HG02840 (cell line): ENCODE measurements around the gene OVCH2.
A peak's percentile ranks its signal among the peaks of the same experiment; 100 is the strongest.
"Not testable (repeated sequence)": the region's sequence is repeated elsewhere in the genome, so short reads cannot be mapped to it uniquely, and the experiment has no call there.

Experiments
- ATAC-seq: cut with Tn5 transposase; IDR thresholded peaks from one replicate; pipeline ENCODE4 v1.9.1; 2021; ENCODE audit warnings: mild to moderate bottlenecking, moderate library complexity, moderate number of reproducible peaks; ENCODE audit not compliant: unreplicated experiment, low FRiP score

The OVCH2 gene

GRCh38 chr11:7672276-7672959 lies 33.9 kb downstream of the OVCH2 start:
- ATAC-seq = peak; percentile 1

GRCh38 chr11:7671347-7672215 lies 34.7 kb downstream of the OVCH2 start:
- peak; percentile 60 for ATAC-seq

- ATAC-seq = no peak
Measured at GRCh38 chr11:7670641-7671040, 35.6 kb downstream of the OVCH2 start.

GRCh38 chr11:7668911-7669310 lies 37.4 kb downstream of the OVCH2 start:
- no peak for ATAC-seq

GRCh38 chr11:7668464-7668863 lies 37.8 kb downstream of the OVCH2 start:
- no peak for ATAC-seq

DNA sequence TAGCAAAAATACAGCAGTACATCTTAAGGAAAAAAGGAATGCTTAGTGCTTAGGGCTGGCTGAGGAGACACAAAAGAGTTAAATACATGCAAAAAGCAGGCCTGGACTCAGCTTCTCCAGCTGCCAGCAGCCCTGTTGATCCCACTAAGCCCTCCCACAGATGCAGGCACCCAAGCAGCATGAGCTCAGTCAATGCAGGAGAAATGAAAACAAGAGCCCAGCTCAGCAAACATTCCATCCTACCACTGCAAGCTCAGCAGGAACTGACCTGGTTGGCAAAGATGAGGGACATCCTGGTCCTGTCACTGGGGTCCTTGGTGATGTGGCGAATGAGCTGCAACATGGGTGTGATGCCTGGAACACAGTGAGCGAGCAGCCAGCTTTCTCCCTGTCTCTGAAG lies 38.8 kb downstream of the OVCH2 start:
- ATAC-seq = no peak

GRCh38 chr11:7666292-7666866 lies 39.9 kb downstream of the OVCH2 start:
- ATAC-seq = no peak

DNA sequence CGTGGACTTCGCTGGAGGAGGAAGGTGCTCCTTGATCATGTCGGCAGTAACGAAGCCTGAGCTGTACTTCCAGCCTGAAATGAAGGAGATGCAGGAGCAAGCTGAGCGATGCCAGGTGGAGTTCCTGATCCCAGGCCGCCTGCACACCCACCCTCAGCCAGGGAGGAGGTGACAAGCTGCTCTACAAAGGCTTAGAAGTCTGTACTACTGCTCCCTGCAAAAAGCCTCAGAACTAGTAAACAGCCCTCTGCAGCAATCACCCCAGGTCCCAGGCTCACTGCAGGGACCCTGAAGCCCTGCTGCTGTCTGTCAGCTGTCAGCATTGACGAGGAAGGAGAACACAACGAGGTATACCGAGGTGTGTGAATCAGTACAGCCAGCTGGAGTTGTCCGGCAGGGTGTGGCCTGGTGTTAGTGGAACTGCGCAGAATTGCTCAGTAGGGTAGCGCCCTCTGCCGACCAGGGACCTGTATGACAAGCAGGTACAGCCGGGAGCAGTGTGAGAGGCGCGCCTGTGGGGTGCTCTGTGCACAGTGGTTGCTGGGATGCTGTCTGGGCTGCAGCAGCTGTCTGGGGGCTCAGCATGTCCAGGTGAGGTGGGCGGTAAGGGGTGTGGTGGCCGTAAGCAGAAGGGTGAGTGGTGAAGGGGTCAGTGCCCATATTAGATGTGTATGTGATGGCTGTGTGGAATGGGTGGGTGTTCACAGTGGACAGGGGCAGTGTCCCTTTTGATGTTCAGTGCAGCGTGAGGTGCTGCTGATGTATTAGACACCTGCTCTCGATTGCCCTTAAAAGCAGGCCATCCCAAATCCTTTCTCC lies 40.6 kb downstream of the OVCH2 start:
- ATAC-seq = peak; percentile 98

- ATAC-seq = no peak
Measured at GRCh38 chr11:7664867-7665266, 41.4 kb downstream of the OVCH2 start.

- not testable (repeated sequence) for ATAC-seq
Measured at GRCh38 chr11:7663531-7663930, 42.7 kb downstream of the OVCH2 start.

DNA sequence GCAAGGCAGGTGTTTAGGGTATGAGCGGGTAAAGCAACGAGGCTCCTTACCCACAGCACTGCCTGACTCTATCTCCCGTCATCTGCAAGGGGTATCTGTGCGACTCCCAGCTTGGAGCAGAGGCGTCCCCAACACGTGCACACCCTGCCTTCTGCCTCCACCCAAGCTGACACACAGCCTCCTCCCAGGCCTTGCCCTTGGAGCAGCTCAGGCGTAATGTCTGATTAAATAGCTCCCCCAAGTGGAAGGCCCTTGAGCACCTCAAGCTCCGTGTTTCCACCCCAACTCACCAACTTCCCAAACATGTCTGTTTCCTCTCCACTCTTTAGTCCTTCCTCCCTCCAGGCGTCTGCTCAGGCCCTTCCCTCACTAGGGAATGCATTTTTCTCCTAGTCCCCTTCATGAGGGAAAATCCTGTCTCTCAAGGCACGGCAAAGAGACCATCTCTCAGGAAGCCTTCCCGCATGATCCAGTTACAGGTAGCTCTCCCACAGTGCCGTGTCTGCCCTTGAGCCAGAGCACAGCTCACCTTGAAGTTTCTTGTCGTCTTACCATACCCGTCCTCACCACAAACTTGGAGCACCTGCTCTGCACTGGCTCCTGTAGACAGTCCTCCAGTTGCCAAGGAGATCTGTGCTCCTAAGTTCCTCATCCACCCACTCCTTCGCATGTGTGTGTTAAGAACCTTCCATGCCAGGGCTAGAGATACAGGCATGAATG lies 48.8 kb downstream of the OVCH2 start:
- no peak for ATAC-seq

GRCh38 chr11:7656704-7657103 lies 49.6 kb downstream of the OVCH2 start:
- no peak for ATAC-seq

DNA sequence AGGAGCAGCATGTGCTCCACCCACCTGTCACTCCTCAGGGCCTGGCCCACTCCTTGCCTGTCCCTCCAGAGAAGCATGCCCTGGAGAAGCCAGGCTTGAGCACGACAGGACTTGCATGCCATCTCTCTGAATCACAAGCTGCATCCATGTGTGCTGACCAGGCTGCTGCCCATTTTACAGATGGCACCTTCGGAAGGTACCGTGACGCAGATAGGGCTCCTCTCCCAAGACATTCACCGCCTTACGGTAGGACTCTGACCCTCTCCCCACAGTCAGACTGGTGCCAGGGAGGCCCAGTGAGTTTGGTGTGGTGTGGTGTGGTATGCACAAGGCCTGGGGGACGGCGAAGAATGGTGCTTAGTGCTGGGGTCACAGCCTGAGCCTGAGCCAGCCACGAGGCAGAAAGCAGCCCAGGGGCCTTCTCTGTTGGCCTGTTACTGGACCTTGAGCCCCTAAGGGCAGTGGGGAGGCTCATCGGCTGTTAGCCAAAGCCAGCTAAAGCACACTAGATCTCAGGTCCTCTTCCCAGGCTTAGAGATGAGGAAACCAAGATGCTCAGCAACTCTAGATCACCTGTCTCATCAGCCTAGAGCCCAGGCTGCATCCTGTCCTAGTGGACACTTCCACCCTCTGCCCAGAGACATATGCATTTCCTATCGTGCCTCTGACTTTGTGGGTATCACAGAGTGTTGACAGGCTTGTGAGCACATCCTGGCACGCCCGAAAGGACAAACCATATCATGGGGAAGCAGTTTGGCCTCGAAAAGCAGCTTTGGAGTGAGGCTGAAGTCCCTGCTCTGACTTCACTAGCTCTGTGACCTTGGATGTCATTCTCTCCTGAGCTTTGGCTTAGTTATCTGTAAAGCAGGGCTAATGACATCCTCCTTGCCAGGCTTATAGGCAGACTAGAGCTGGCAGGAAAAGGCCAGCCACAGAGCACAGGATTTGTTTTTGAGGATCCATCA lies 50.7 kb downstream of the OVCH2 start:
- ATAC-seq = no peak

DNA sequence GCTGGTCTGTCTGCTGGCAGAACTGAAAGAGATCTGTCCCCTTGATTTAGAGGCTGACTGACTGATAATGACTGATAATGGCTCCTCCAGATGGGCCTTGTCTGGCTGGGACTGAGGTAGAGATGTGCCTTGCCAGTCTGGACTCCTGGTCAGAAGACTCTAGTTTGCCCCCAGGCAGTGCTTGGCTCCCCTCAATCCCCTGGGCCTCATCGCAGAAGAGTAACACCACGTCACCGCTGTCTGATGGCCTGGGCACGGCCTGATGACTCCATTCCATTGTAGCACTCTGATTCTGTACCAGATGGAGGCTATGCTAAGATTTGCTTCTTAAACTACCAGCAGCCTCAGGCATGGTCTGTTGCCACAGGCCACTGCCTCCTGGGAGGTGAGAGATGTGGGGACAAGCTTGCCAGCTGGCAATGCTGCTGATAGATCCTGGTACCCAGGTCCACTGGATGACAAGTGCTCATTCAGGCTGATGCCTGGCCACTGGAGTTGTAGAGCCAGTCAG lies 52.0 kb downstream of the OVCH2 start:
- ATAC-seq = no peak

DNA sequence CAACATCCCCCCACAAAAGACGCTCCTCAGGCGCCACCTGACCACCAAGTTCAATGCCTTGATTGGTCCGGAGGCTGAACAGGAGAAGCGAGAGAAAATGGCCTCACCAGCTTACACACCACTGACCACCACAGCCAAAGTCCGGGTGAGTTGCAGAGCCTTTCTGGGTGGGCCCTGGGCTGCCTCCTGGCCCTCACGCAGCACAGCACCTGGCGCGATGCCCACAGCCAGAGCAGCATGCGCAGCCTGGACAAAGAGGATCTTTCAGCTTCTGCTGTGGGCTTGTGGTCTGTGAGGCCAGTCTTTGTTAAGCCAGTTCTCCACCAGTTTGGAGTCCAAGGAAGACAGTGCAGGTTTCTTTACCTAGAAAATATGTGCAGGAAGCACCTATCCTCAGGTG lies 54.6 kb downstream of the OVCH2 start:
- ATAC-seq = no peak

DNA sequence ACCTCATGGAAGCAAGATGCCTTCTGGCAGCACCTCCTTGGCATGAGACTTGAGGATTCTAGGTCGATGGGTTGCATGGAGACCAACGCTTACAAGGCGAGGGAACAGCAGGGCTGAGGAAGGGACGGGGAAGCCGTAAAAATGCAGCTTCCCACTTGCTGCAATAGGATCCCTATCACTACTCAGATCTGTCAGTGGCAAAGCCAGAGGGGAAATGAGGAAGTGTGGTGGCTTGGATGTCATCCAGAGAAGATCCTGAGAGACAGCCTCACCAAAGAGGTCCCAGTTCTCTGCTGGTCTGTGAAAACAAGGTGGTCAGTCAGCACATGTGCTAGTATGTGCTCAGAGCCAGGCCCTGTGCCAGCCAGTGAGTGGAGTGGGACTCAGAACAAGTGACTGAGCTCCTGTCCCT lies 55.1 kb downstream of the OVCH2 start:
- ATAC-seq = no peak

- no peak for ATAC-seq
Measured at GRCh38 chr11:7648264-7648663, 58.0 kb downstream of the OVCH2 start.

DNA sequence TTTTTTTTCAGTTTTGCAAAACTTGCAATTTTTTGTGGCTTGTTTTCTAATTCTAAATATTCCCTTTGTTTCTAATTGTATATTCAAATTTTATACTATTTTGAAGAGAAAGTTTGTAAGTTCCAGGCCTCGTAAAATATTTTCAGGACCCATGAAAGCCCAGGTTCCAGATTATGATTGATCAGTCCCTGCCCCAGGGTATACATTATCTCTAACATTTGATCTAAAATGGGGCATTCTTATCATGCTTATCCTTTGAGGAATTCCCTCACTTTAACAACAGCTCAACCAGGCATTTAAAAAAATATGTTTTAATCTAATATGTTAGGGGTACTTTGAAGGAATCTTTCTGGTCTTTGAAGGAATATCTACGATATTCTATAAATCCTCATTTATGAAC lies 59.4 kb downstream of the OVCH2 start:
- no peak for ATAC-seq

GRCh38 chr11:7645206-7645605 lies 61.1 kb downstream of the OVCH2 start:
- ATAC-seq = no peak
